Panc1 (cell line): Measurements from ENCODE around the gene HEG1. TPM values are rescaled to one million over a fixed set of nuclear protein-coding genes. Genes with fewer than 3 reads are reported as not detected.

Source experiments
- ATAC-seq: fragments of 200-7000 bp; cut with Tn5 transposase; 2 replicates; pipeline ENCODE4 v1.9.1; 2020; ENCODE audit warnings: mild to moderate bottlenecking, moderate library complexity
- BruUV-seq: library from RNA; stranded (reverse); fragments of 400-500 nt; replicated peaks from 2 replicates; lab custom pipeline; 2021; lab: Mats Ljungman, UMichigan
- CTCF ChIA-PET: fragments of 300-600 bp; sonication (Branson Sonifier 250); formaldehyde crosslinking; loops from one replicate; lab custom pipeline; 2022; ENCODE audit warnings: antibody characterized with exemption; lab: Charles Lee
- POLR2A ChIA-PET: fragments of 300-600 bp; sonication (Branson Sonifier 250); formaldehyde crosslinking; loops from one replicate; lab custom pipeline; 2022; ENCODE audit warnings: antibody characterized with exemption; lab: Charles Lee
- DNase-seq: peaks from one replicate; pipeline ENCODE4 v3.0.0-alpha.2; 2010; ENCODE audit warnings: low read depth, low spot score
- H3K27ac ChIP-seq: 2 replicates; pipeline ENCODE4 v1.5.1; 2011; ENCODE audit warnings: mild to moderate bottlenecking, low read length, inconsistent platforms
- H3K27me3 ChIP-seq: fragments of 200-500 bp; sonication (Bioruptor generic); 2 replicates; pipeline ENCODE4 v1.6.0; 2014; ENCODE audit warnings: low read length, inconsistent platforms; ENCODE audit not compliant: control insufficient read depth, insufficient read depth
- H3K36me3 ChIP-seq: fragments of 200-500 bp; sonication (Bioruptor generic); 2 replicates; pipeline ENCODE4 v1.5.1; 2014; ENCODE audit warnings: inconsistent platforms, mild to moderate bottlenecking, low read length, moderate library complexity; ENCODE audit not compliant: control insufficient read depth, insufficient read depth
- H3K4me1 ChIP-seq: 2 replicates; pipeline ENCODE4 v1.5.1; 2011; ENCODE audit warnings: inconsistent platforms, mild to moderate bottlenecking, low read length, moderate library complexity; ENCODE audit not compliant: control insufficient read depth, insufficient read depth
- H3K4me3 ChIP-seq, 2 experiments: 2 replicates each; pipeline ENCODE4 v1.5.1; 2011 to 2012; ENCODE audit warnings: low read depth in 2 of 2, low read length in 2 of 2, mild to moderate bottlenecking in 2 of 2, inconsistent platforms in 1 of 2, moderate library complexity in 1 of 2
- H3K9me3 ChIP-seq: fragments of 200-500 bp; sonication (Bioruptor generic); 2 replicates; pipeline ENCODE4 v1.5.1; 2014; ENCODE audit warnings: low read depth, mild to moderate bottlenecking, inconsistent platforms, low read length, moderate library complexity; ENCODE audit not compliant: control insufficient read depth, insufficient read depth
- CTCF ChIP-seq: fragments of 450-650 bp; IDR thresholded peaks from 2 replicates; pipeline ENCODE4 v1.5.1; 2017; ENCODE audit warnings: mild to moderate bottlenecking
- POLR2AphosphoS5 ChIP-seq: IDR thresholded peaks from 2 replicates; pipeline ENCODE4 v1.6.1; 2012; ENCODE audit warnings: mild to moderate bottlenecking, low read depth, low read length, moderate library complexity
- REST ChIP-seq, 2 experiments: IDR thresholded peaks; 2 replicates each; pipeline ENCODE4 v1.6.1; 2011 to 2012; ENCODE audit warnings: low read depth in 2 of 2, control low read depth in 1 of 2, low read length in 1 of 2, mild to moderate bottlenecking in 1 of 2, moderate library complexity in 1 of 2; ENCODE audit not compliant: insufficient read depth in 1 of 2
- SIN3A ChIP-seq: IDR thresholded peaks from 2 replicates; pipeline ENCODE4 v1.6.1; 2012; ENCODE audit warnings: low read depth, mild to moderate bottlenecking, low read length, moderate library complexity, borderline replicate concordance; ENCODE audit not compliant: insufficient read depth
- TCF7L2 ChIP-seq: IDR thresholded peaks from 2 replicates; pipeline ENCODE4 v1.6.1; 2011; ENCODE audit warnings: mild to moderate bottlenecking, low read depth, low read length, inconsistent platforms
- in situ Hi-C: cut with HindIII; loops from 2 replicates; pipeline ENCODE4 v1.10.0; 2016; ENCODE audit warnings: low sequenced_read_pairs, low pct_unique_long_range_greater_than_20kb
- intact Hi-C: fragments of 100-400 bp; cut with micrococcal nuclease; formaldehyde crosslinking; loops from one replicate; pipeline ENCODE4 v1.10.0; 2022; ENCODE audit not compliant: unreplicated experiment
- total RNA-seq: library from RNA; stranded (reverse); gene quantifications from one replicate; pipeline ENCODE4 v1.2.1, GENCODE V29; 2021; ENCODE audit not compliant: unreplicated experiment

HEG1 gene
- total RNA-seq, 1 experiment from 2014 or later, result 141 TPM

GRCh38 chr3:124938896-124939295 is 116.9 kb downstream of the HEG1 start:
- no peak for ATAC-seq
- CTCF ChIA-PET, result no interaction called here

GRCh38 chr3:124937049-124937448 is 118.7 kb downstream of the HEG1 start:
- intact Hi-C loops, result loop anchor here (10.0 kb wide), 1 partner anchor 48 kb away; no protein-coding TSS in a partner anchor
- CTCF ChIA-PET, result no interaction called here
- POLR2A ChIA-PET, result no interaction called here
- no peak for TF ChIP-seq POLR2AphosphoS5
- TF ChIP-seq REST (IDR thresholded peaks at IDR 0.05; ENCODE audit: insufficient read depth in 1 of 2, low read depth in 2 of 2, low read length in 1 of 2), result no peak
- no peak for TF ChIP-seq TCF7L2
- TF ChIP-seq SIN3A, result no peak
- no peak for TF ChIP-seq CTCF
- H3K27me3 ChIP-seq, result no peaks in the 10 kb centered on the region
- H3K9me3 ChIP-seq, result no peaks in the 10 kb centered on the region
- no peak overlapping the region for H3K4me3 ChIP-seq
- H3K36me3 ChIP-seq, result no peaks in the 10 kb centered on the region
- no peak overlapping the region for H3K27ac ChIP-seq
- no TSS peak for BruUV-seq
- ATAC-seq, result no peak
- no peaks in the 10 kb centered on the region for H3K4me1 ChIP-seq
- in situ Hi-C loops, result no loop called here
- DNase-seq, result no peak

More at GRCh38 chr3:124938896-124939295, 116.9 kb downstream of the HEG1 start:
- H3K4me1 ChIP-seq, result no peaks in the 10 kb centered on the region
- no peak for DNase-seq
- POLR2A ChIA-PET, result no interaction called here
- no peaks in the 10 kb centered on the region for H3K27me3 ChIP-seq
- H3K4me3 ChIP-seq, result no peak overlapping the region
- intact Hi-C loops (loop anchor here (10.0 kb wide), 1 partner anchor 46 kb away; no protein-coding TSS in a partner anchor), in situ Hi-C loops (no loop called here)
- no peaks in the 10 kb centered on the region for H3K36me3 ChIP-seq
- no peaks in the 10 kb centered on the region for H3K9me3 ChIP-seq
- no peak overlapping the region for H3K27ac ChIP-seq
- no peak for TF ChIP-seq REST (IDR thresholded peaks at IDR 0.05; ENCODE audit: insufficient read depth in 1 of 2, low read depth in 2 of 2, low read length in 1 of 2)
- TF ChIP-seq SIN3A, result no peak
- no peak for TF ChIP-seq CTCF
- no peak for TF ChIP-seq POLR2AphosphoS5
- TF ChIP-seq TCF7L2, result no peak
- BruUV-seq, result no TSS peak
